ENCODE results near the gene MYG1.

DNA sequence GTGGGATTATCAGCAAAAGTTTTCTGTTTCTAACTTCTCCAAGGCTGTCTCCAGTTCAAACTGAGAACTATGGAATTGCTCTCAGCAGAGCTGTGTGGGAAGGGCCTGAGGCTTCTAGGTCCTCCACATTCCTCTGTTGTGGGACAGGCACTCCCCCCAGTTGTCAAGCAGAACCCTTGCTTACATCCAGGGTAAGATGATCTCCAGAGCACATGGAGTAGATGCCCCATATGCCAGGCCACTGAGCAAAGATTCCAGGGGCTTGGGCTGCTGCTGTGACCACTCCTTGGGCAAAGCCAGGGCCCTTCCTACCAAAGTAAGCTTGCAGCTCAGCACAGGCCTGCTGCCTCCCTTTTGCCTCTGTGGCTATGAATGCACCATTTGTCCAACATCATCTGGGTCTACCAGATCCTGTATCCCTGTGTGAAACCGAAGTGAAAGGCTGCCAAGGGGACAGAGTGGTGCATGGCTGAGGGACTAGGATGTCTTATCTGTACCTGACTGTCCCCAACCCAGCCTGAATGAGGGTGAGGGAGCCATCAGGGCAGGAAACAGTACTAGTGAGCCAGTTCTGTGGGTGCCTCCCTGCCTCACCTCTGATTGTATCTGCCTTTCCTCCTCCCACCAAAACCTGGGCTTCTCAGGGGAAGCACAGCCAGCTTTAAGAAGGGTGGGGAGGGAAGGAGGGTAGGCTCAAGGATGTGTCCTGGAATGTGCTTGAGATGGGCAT, 44.5 kb upstream of the MYG1 start:
- TF ChIP-seq, protein P1, sequence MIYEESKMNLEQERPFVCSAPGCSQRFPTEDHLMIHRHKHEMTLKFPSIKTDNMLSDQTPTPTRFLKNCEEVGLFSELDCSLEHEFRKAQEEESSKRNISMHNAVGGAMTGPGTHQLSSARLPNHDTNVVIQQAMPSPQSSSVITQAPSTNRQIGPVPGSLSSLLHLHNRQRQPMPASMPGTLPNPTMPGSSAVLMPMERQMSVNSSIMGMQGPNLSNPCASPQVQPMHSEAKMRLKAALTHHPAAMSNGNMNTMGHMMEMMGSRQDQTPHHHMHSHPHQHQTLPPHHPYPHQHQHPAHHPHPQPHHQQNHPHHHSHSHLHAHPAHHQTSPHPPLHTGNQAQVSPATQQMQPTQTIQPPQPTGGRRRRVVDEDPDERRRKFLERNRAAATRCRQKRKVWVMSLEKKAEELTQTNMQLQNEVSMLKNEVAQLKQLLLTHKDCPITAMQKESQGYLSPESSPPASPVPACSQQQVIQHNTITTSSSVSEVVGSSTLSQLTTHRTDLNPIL (CRISPR knock-in tag; IDR thresholded peaks at IDR 0.05; ENCODE audit: low read depth), result no peak
- TF ChIP-seq, protein P2, sequence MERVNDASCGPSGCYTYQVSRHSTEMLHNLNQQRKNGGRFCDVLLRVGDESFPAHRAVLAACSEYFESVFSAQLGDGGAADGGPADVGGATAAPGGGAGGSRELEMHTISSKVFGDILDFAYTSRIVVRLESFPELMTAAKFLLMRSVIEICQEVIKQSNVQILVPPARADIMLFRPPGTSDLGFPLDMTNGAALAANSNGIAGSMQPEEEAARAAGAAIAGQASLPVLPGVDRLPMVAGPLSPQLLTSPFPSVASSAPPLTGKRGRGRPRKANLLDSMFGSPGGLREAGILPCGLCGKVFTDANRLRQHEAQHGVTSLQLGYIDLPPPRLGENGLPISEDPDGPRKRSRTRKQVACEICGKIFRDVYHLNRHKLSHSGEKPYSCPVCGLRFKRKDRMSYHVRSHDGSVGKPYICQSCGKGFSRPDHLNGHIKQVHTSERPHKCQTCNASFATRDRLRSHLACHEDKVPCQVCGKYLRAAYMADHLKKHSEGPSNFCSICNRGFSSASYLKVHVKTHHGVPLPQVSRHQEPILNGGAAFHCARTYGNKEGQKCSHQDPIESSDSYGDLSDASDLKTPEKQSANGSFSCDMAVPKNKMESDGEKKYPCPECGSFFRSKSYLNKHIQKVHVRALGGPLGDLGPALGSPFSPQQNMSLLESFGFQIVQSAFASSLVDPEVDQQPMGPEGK (CRISPR knock-in tag; IDR thresholded peaks at IDR 0.05; ENCODE audit: borderline replicate concordance), result no peak
- no peak for TF ChIP-seq SNAI2 (CRISPR knock-in tag; IDR thresholded peaks at IDR 0.05)
- no peak for TF ChIP-seq TOX (CRISPR knock-in tag; IDR thresholded peaks at IDR 0.05; ENCODE audit: borderline replicate concordance)
- TF ChIP-seq, protein P3, sequence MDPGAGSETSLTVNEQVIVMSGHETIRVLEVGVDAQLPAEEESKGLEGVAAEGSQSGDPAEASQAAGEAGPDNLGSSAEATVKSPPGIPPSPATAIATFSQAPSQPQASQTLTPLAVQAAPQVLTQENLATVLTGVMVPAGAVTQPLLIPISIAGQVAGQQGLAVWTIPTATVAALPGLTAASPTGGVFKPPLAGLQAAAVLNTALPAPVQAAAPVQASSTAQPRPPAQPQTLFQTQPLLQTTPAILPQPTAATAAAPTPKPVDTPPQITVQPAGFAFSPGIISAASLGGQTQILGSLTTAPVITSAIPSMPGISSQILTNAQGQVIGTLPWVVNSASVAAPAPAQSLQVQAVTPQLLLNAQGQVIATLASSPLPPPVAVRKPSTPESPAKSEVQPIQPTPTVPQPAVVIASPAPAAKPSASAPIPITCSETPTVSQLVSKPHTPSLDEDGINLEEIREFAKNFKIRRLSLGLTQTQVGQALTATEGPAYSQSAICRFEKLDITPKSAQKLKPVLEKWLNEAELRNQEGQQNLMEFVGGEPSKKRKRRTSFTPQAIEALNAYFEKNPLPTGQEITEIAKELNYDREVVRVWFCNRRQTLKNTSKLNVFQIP (CRISPR knock-in tag; IDR thresholded peaks at IDR 0.05; ENCODE audit: borderline replicate concordance, low read depth), result no peak
- no peak for TF ChIP-seq PPARA (CRISPR knock-in tag; IDR thresholded peaks at IDR 0.05; ENCODE audit: borderline replicate concordance)
- no peak for TF ChIP-seq ARNTL (CRISPR knock-in tag; IDR thresholded peaks at IDR 0.05; ENCODE audit: borderline replicate concordance, low read depth)

Measured in SK-N-SH treated with all-trans-retinoic acid at 6 μM for 48 hours (cell line).